HG03064 (cell line): ENCODE measurements around the gene CNMD.
"Not testable (repeated sequence)": the region's sequence is repeated elsewhere in the genome, so short reads cannot be mapped to it uniquely, and the experiment has no call there.

Experiments used
- ATAC-seq: cut with Tn5 transposase; IDR thresholded peaks from one replicate; pipeline ENCODE4 v1.9.1; 2021; ENCODE audit warnings: low read depth; ENCODE audit not compliant: unreplicated experiment

CNMD gene

DNA sequence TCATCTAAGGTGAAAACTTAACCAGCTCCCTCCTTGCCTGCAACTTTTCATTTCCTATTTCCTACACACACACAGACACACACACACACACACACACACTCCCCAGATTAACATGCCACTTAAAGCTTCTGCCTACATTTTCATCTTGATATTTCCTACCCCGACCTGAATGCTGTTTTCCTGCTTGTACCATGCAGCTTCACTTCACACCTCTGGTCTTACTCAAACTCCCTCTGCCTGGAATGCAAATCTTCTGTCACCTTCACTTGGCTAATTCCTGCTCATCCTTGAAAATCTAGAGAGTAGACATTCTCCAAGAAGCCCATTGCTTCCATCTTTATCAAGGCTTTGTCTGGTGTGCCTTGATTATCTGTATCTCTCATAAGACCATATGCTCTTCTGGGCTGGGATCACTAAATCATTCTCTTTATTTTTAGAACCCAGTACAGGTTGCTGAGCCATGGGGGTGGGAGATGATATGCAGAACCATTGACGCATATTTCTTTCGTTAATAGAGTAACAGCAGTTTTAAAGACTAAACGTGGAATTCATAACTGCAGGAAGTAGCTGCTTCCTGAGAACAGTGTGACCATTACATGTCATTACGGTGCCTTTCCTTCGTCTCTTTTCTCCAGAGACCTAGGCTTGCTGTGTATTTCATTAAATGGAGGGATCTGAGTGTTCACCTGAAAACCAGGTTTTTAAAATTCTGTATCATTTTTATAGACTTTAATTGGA is 37.7 kb downstream of the CNMD start:
- no peak for ATAC-seq

DNA sequence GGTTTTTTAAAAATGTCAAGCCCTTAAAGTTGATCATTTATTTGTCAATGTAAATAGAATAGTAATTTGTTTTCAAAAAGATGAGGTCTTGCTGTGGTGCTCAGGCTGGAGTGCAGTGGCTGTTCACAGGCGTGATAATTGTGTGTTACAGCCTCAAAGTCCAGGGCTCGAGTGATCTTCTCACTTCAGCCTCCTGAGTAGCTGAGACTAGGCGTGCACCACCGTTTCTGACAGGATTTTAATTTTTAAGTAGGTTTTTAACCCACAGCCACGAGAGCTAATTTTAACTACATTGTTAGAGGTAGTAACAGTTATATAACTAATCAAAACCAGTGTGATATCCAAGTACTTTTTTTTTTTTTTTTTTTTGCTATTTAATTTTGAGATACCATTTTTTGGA is 43.1 kb downstream of the CNMD start:
- ATAC-seq = no peak

DNA sequence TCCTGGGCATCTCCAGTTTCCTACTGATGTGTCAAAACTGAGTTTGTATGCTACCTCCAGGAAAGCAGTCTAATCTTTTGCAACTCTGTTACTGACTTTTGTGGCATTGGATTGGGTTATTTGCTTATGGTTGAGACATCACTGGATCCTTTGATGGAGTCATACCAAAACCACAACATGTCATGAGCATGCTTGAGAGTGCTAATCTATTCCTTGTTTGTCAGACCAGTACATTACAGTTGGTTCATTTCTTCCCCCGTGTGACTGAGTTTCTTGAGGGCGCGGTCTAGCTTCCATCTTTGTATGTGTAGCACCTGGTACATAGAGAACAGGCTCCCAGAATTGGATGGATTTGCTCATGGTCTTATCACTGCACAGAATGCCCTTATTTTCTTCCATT is 43.8 kb downstream of the CNMD start:
- no peak for ATAC-seq

DNA sequence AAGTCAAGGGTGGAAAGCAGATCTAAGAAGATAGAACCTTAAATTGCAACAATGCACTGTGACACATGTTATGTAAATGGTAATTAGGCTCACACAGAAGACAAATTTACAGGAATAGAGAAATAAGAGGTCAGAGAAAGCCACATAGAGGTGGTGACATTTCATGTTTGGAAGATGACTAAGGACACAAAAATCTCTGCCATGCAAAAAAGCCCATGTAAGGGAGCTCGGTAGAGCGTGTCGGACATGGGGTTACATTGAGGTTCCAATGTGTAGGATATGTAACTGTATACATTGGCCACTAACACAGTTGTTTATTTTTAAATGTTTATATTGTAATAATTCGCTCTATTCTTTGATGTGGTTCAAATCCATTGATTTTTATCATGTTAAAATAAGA is 53.2 kb downstream of the CNMD start:
- ATAC-seq = no peak

DNA sequence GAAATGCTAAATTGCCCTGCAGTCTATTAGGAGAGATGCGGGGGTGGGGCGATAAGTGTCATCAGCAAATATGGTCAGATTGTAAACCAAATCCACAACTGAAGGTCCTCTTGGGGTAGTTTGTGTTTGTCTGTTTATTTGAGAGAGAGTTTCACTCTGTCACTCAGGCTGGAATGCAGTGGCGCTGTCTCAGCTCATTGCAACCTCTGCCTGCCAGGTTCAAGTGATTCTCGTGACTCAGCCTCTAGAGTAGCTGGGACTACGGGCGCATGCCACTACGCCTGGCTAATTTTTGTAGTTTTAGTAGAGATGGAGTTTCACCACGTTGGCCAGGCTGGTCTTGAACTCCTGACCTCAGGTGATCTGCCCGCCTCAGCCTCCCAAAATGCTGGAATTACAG is 53.8 kb downstream of the CNMD start:
- ATAC-seq = not testable (repeated sequence)

DNA sequence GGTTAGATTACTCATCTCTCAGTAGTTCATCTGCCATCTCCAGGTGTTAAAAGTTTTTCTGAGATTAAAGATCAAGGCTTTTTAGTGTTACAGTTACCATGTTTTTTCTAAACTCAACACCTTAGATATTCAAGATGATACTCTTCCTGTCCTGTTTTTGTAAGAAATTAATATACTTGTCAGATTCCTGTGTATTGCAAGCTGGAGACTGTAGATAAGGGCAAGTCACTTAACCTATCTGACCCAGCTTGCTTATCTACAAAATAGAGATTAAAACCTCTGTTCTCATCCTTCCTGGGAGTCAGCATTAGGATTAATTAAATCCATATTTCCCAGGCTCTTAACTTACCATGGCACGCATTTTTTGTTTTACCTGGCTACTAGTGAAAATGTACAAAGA is 61.8 kb downstream of the CNMD start:
- no peak for ATAC-seq

DNA sequence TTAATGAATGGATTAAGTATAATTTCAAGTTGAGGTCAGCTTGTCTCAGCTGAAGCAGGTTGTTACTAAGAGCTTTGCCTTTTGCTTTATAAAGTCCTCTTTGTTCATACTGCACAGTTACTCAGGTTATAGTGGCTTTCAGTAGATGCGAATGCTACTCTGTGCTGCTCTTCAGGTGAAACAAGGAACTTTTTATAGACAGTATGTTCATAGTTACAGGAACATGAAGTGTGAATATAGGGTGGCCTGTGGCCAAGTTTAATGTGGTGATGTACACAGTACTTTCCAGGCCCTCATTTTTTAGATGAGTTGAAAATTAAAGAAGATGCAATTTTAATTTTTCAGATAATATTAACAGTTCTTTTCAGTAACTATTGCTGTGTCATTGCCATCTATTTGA is 66.2 kb downstream of the CNMD start:
- ATAC-seq = no peak

DNA sequence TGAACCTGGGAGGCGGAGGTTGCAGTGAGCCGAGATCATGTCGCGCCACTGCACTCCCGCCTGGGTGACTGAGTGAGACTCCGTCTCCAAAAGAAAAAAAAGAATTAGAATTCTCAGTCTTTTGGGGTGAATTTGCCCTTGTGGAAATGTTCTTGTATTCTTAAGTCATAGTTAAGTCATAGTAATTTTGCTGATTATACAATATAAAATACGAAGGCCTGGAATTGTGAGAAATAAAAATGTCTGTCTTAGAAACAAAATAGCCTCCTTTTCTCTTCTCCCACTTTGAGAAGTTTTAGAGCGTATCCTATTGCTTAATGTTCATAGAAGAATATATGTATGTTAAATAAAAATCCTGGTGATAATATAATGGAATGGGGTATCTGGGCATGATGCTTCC is 68.9 kb downstream of the CNMD start:
- no peak for ATAC-seq

DNA sequence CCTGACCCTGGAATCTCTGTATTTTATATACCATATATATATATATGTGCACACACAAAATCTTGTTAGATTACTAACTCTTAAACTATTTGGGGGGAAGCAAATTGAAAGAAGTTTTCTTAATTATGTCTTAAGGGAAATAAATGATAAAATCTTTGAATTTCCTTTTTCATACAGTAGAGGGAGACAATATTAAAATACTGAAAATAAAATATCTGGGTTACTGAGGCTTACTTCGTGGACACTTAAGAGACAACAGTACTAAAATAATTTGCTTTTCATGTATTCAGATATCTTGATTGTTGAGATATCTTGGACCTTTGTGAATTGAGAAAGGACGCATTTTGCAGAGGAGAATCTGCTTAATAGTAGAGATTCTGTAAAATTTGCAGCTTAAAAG is 69.9 kb downstream of the CNMD start:
- ATAC-seq = no peak

DNA sequence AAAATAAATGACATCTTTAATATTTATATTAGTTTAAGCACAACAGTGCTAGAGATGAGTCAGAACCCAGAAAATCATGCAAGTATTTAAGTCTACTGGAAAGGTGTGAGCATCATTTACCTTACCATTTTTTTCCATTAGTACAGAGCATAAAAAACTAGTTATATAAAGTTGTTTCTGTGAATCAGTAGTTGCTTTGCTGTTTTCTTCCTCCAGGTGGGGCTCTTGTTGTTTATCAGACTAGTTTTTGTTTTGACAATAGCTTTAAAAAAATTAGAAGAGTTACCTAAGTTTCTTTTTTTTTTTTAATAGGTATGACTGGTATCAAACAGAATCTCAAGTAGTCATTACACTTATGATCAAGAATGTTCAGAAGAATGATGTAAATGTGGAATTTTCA is 74.3 kb downstream of the CNMD start:
- no peak for ATAC-seq

DNA sequence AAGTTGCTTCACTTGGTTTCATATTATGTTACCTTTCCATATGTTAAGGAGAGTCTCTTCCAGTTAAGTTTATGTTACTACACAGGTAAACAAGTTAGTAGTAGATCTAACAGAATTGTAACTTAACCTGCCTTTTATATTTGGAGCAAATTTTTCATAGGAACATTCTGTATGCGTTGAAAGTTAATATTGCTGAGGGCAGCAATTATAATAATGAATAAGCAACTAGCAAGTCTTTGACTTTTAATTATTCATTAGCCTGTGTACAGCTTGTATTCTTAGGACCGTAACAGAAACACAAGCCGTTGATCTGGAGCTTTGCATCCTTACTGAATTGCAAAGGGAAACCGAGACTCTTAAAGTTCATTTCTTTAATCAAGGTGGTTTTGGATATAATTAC is 75.3 kb downstream of the CNMD start:
- no peak for ATAC-seq

DNA sequence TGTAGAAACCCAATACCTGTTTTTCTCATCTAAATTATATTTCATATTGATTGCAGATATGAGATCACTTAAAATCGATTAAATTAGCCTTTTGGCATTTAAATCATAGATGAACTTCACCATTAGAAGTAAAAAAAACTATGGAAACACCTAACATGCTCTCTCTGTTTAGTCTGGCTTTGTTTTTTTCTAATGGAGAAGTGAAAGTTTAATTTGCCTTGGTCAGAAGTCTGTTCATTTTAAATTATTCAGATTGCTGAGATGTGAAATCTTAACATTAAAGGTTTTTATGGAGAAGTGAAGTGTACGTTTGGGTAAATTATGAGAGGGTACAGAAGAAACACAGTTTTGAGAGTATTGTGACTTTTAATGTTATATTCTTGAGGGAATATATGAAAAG is 80.3 kb downstream of the CNMD start:
- no peak for ATAC-seq
